SK-N-SH (cell line): ENCODE data around the gene ANKS1B. TPM values are rescaled to one million over a fixed set of nuclear protein-coding genes. Genes with fewer than 3 reads are reported as not detected.

ENCODE experiments used
- CTCF ChIA-PET: fragments of 300-600, 350-600 bp; formaldehyde crosslinking; extraction: SDS; loops from one replicate; lab custom pipeline; 2021; lab: Yijun Ruan, JAX
- POLR2A ChIA-PET: fragments of 350-600 bp; sonication (Branson Sonifier 250); formaldehyde crosslinking; extraction: SDS; loops from one replicate; lab custom pipeline; 2020; ENCODE audit warnings: antibody characterized with exemption, inconsistent platforms; lab: Yijun Ruan, JAX
- DNase-seq: peaks from one replicate; pipeline ENCODE4 v3.0.0; 2012
- H2AFZ ChIP-seq: fragments of 200-600 bp; sonication (generic); 2 replicates; pipeline ENCODE4 v1.8.1; 2016; ENCODE audit warnings: antibody characterized with exemption, mild to moderate bottlenecking, low read depth
- H3F3A ChIP-seq: fragments of 200-600 bp; sonication (generic); replicated peaks from 2 replicates; pipeline ENCODE3; 2016; ENCODE audit warnings: antibody characterized with exemption, mild to moderate bottlenecking; ENCODE audit not compliant: insufficient read depth
- H3K27ac ChIP-seq, 2 experiments: fragments of 200-500 bp in 1 of 2; fragments of 200-600 bp in 1 of 2; sonication (Bioruptor generic) in 1 of 2; sonication (generic), shearing (Covaris generic) in 1 of 2; 2 replicates each; pipeline versions ENCODE4 v1.5.1 to v1.6.1; 2014 to 2016; ENCODE audit warnings: low read depth in 2 of 2, inconsistent platforms in 1 of 2, low read length in 1 of 2, mild to moderate bottlenecking in 1 of 2, mixed read lengths in 1 of 2
- H3K27me3 ChIP-seq: fragments of 200-600 bp; sonication (generic), shearing (Covaris generic); 2 replicates; pipeline ENCODE4 v1.6.1; 2016; ENCODE audit warnings: mixed run types; ENCODE audit not compliant: insufficient read depth
- H3K36me3 ChIP-seq, 2 experiments: fragments of 200-500 bp in 1 of 2; fragments of 200-600 bp in 1 of 2; sonication (Bioruptor generic) in 1 of 2; sonication (generic) in 1 of 2; replicated peaks in 1 of 2; 2 replicates each; pipeline versions ENCODE3 to v1.5.1; 2014 to 2016; ENCODE audit warnings: low read length in 1 of 2, mild to moderate bottlenecking in 1 of 2; ENCODE audit not compliant: insufficient read depth in 2 of 2, control insufficient read depth in 1 of 2
- H3K4me1 ChIP-seq, 2 experiments: fragments of 200-500 bp in 1 of 2; fragments of 200-600 bp in 1 of 2; sonication (Bioruptor generic) in 1 of 2; sonication (generic), shearing (Covaris generic) in 1 of 2; 2 replicates each; pipeline versions ENCODE4 v1.5.1 to v1.6.1; 2014 to 2016; ENCODE audit warnings: low read depth in 1 of 2, low read length in 1 of 2, mixed run types in 1 of 2; ENCODE audit not compliant: insufficient read depth in 2 of 2, control insufficient read depth in 1 of 2
- H3K4me2 ChIP-seq: fragments of 200-600 bp; sonication (generic), shearing (Covaris generic); 2 replicates; pipeline ENCODE4 v1.6.1; 2017; ENCODE audit warnings: mixed run types
- H3K4me3 ChIP-seq, 2 experiments: fragments of 200-500 bp in 1 of 2; fragments of 200-600 bp in 1 of 2; sonication (Bioruptor generic) in 1 of 2; sonication (generic), shearing (Covaris generic) in 1 of 2; 2 replicates each; pipeline versions ENCODE4 v1.5.1 to v1.8.1; 2014 to 2016; ENCODE audit warnings: low read depth in 2 of 2, inconsistent platforms in 1 of 2, low read length in 1 of 2, mild to moderate bottlenecking in 1 of 2, mixed read lengths in 1 of 2, moderate library complexity in 1 of 2
- H3K79me2 ChIP-seq: fragments of 200-600 bp; sonication (generic); 2 replicates; pipeline ENCODE4 v1.8.1; 2017; ENCODE audit warnings: mild to moderate bottlenecking; ENCODE audit not compliant: insufficient read depth
- H3K9ac ChIP-seq: fragments of 200-600 bp; sonication (generic); 2 replicates; pipeline ENCODE4 v1.6.1; 2017; ENCODE audit warnings: mixed run types
- H3K9me2 ChIP-seq: fragments of 200-600 bp; sonication (generic); 2 replicates; pipeline ENCODE4 v1.6.1; 2017; ENCODE audit warnings: mixed run types
- H3K9me3 ChIP-seq: fragments of 200-600 bp; sonication (generic); 2 replicates; pipeline ENCODE4 v1.6.1; 2017; ENCODE audit warnings: mixed run types, mild to moderate bottlenecking, moderate library complexity
- H4K20me1 ChIP-seq: fragments of 200-600 bp; sonication (generic); 2 replicates; pipeline ENCODE4 v1.6.1; 2017; ENCODE audit warnings: mild to moderate bottlenecking, mixed run types; ENCODE audit not compliant: insufficient read depth
- FOSL2 ChIP-seq: IDR thresholded peaks from 2 replicates; pipeline ENCODE4 v1.4.0; 2012; ENCODE audit warnings: low read depth, mild to moderate bottlenecking, moderate library complexity, borderline replicate concordance
- FOXM1 ChIP-seq: IDR thresholded peaks from 2 replicates; pipeline ENCODE4 v1.4.0; 2012; ENCODE audit warnings: low read depth, mild to moderate bottlenecking
- GABPA ChIP-seq: IDR thresholded peaks from 2 replicates; pipeline ENCODE4 v1.4.0; 2012; ENCODE audit warnings: low read depth, mild to moderate bottlenecking
- GATA2 ChIP-seq: sonication (generic); formaldehyde crosslinking; IDR thresholded peaks from 2 replicates; pipeline ENCODE4 v1.5.0; 2020; ENCODE audit warnings: mild to moderate bottlenecking, missing genetic modification reagents
- JUND ChIP-seq: IDR thresholded peaks from 2 replicates; pipeline ENCODE4 v1.4.0; 2012
- NFIC ChIP-seq: IDR thresholded peaks from 2 replicates; pipeline ENCODE4 v1.4.0; 2012; ENCODE audit warnings: borderline replicate concordance
- NRF1 ChIP-seq: IDR thresholded peaks from 2 replicates; pipeline ENCODE4 v1.6.1; 2012; ENCODE audit warnings: low read depth, mild to moderate bottlenecking, low read length
- PBX3 ChIP-seq: IDR thresholded peaks from 2 replicates; pipeline ENCODE4; 2012
- RXRA ChIP-seq: IDR thresholded peaks from 2 replicates; pipeline ENCODE4 v1.4.0; 2012; ENCODE audit warnings: low read depth, mild to moderate bottlenecking, borderline replicate concordance
- SIN3A ChIP-seq: IDR thresholded peaks from 2 replicates; pipeline ENCODE4 v1.6.1; 2012; ENCODE audit warnings: low read depth, mild to moderate bottlenecking, low read length, moderate library complexity, borderline replicate concordance
- TAF1 ChIP-seq: IDR thresholded peaks from 2 replicates; pipeline ENCODE4 v1.6.1; 2012; ENCODE audit warnings: low read depth, mild to moderate bottlenecking, low read length, moderate library complexity, borderline replicate concordance
- TEAD4 ChIP-seq: IDR thresholded peaks from 2 replicates; pipeline ENCODE4 v1.4.0; 2012; ENCODE audit warnings: mild to moderate bottlenecking, borderline replicate concordance; ENCODE audit not compliant: insufficient read depth
- ZBTB33 ChIP-seq: IDR thresholded peaks from 2 replicates; pipeline ENCODE4 v1.4.0; 2012; ENCODE audit warnings: low read depth, borderline replicate concordance
- WGBS: methylation state at CpG from one replicate; pipeline ENCODE4 v1.1.6; 2017; ENCODE audit warnings: low lambda C conversion rate; 5-methylcytosine and 5-hydroxymethylcytosine counted together
- polyA plus RNA-seq, 3 experiments: library from polyadenylated mRNA; depleted of rRNA; stranded (reverse); fragments of >200 nt; gene quantifications; 2 replicates each; pipeline ENCODE4 v1.2.3, GENCODE V29; 2012
- small RNA-seq, 7 experiments: library from RNA; depleted of rRNA; stranded (forward); fragments of <200 nt; gene quantifications; one replicate each; pipeline ENCODE3, GENCODE V24; 2012

Gene ANKS1B
- polyA plus RNA-seq, 1 of the 3 experiments (the other 2 are of a cell fraction) = 1.8 TPM

GRCh38 chr12:98691351-98691750, 1293.4 kb downstream of the ANKS1B start:
- POLR2A ChIA-PET = no interaction called here
- Histone ChIP-seq H4K20me1 (no peaks in the 10 kb centered on the region), H3K4me1 (no peaks in the 10 kb centered on the region), H3K4me3 (no peak overlapping the region), H3K27ac (no peak overlapping the region), H3K9ac (no peak overlapping the region), H3F3A (peaks cover 17% of the 10 kb centered on the region), H3K27me3 (no peaks in the 10 kb centered on the region), H3K4me2 (no peak overlapping the region), H2AFZ (no peak overlapping the region), H3K9me2 (no peaks in the 10 kb centered on the region), H3K79me2 (peaks cover 4% of the 10 kb centered on the region; the same call in 1 of the 2 replicates), H3K36me3 (peaks cover 10 to 65% of the 10 kb centered on the region in 2 experiments), H3K9me3 (0 out of 2 replicates have a peak, but pooled peaks cover 3% of the 10 kb centered on the region)
- no peak for DNase-seq
- CTCF ChIA-PET = no interaction called here
- no peak for TF ChIP-seq RXRA
- no peak for TF ChIP-seq NRF1
- TF ChIP-seq TAF1 = no peak
- no peak for TF ChIP-seq JUND
- no peak for TF ChIP-seq FOSL2
- no peak for TF ChIP-seq TEAD4
- TF ChIP-seq SIN3A = no peak
- TF ChIP-seq PBX3 = no peak
- TF ChIP-seq GATA2 (CRISPR knock-in tag) = no peak
- TF ChIP-seq, all 33 proteins: peak for 0

GRCh38 chr12:98686603-98687002, 1298.1 kb downstream of the ANKS1B start:
- Histone ChIP-seq H3K9me2 (no peaks in the 10 kb centered on the region), H3K4me1 (no peaks in the 10 kb centered on the region), H3K9ac (no peak overlapping the region), H3K4me2 (no peak overlapping the region), H3K79me2 (no peaks in the 10 kb centered on the region), H3K4me3 (no peak overlapping the region), H3K27ac (no peak overlapping the region), H3K9me3 (no peaks in the 10 kb centered on the region), H3K36me3 (peaks cover 38 to 69% of the 10 kb centered on the region in 2 experiments), H3F3A (peaks cover under 1% of the 10 kb centered on the region), H4K20me1 (no peaks in the 10 kb centered on the region), H2AFZ (no peak overlapping the region), H3K27me3 (no peaks in the 10 kb centered on the region)
- DNase-seq = no peak
- 90% methylated on average over 2 of the region's 2 CpGs for WGBS
- no peak for TF ChIP-seq ZBTB33
- TF ChIP-seq GABPA = no peak
- no peak for TF ChIP-seq FOXM1
- no peak for TF ChIP-seq GATA2 (CRISPR knock-in tag)
- TF ChIP-seq TAF1 = no peak
- TF ChIP-seq NFIC = no peak
- ChIA-PET POLR2A (no interaction called here), CTCF (interaction anchor here (0.9 kb wide), 1 partner anchor 13 kb away, joined by 3 read pairs; no protein-coding TSS in a partner anchor)

Small RNA genes within 50 kb of the gene (small RNA-seq; reads per million reads assigned to genes)
- 0 to 17.9 (median 0.59) reads per million in 7 experiments for gene RNA5SP366

Other genes starting within 250 kb of the ANKS1B start
- gene BLTP3B, start 157.9 kb upstream of the ANKS1B start, polyA plus RNA-seq (2012; rRNA removed) = 5.8 and 7.1 TPM in 2 replicates
- 20.6 and 21.5 TPM in 2 replicates for gene ACTR6, start 215.9 kb upstream of the ANKS1B start, polyA plus RNA-seq (2012; rRNA removed)